Stimulated activated CD4-positive, alpha-beta T cell treated with anti-CD3 and anti-CD28 coated beads, Interleukin-4, amount 100 ng/mL, for 48 hours (primary cell): ENCODE results near the gene LSG1.

Source experiments
- DNase-seq, 2 donors: peaks; one replicate each; pipeline ENCODE4 v3.0.0-alpha.2; 2020; ENCODE audit warnings: low read depth in 2 of 2

LSG1 gene

DNA sequence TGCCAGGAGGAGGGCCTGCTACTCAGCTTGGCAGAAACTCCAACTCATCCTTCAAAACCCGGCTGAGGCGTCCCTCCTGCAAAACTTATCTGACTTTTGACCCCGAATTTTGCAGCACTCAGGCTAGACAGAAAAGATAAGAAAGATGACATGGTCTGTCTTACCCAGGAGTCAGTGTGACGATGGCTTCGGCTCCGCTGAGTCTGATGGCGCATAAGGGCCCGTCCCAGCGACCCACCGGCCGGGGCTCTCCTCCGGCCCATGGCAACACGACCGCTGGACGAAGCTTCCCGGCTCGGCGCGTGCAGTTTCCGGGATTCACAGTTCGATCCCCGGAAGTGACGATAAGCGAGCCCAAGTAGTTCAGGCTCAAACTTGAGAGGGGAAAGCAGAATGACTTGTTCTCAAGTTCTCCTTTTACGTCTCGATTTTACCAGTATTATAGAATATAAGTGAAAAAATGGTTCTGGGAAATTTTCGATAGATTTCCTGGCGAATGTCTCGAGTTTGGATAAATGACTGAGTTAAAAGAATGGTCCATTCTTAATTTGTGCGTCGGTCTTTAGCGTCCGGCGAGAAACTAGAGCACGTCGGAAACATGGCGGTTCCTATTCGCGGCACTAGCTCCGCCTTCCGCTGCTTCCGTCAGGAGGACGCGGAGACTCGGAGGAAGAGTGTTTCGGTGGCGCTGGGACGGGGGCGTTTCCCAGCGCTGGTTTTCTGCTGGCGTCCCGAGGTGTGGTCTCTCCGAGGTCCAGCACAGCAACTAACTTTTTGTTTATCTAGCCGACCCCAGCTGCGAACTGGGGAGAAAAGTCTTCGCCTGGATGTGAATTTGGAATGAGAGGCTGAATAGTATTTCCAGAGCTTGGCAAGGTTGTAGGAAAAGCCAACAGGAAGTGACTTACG is at the start of gene LSG1:
LSG1 (minus strand) TSS at position 292 of the 909 bp plus-strand sequence; CDS start at position 263, 29 bp downstream.
- DNase-seq: peak; percentile 84 to 86

GRCh38 chr3:194720048-194720447 is 48.1 kb upstream of the LSG1 start:
- no peak for DNase-seq

DNA sequence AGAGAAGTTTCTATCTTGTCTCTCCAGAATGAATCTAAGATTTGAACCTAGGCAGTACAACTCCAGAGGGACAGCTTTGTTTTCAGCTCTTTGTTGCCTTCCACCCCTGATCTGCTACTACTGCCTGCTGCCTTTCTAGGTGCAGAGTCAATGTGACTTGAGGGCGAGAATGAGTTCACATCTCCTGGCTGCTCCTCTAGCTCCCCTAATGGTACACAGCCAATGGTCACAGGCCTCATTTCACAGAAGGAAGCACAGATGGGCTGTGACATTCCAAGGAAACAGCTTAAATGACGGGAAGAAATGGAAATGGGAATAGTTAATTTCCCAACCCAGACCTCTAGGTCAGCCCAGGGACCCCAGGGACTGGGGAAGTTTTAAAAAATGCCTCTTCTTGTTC is 46.1 kb upstream of the LSG1 start:
- DNase-seq: no peak

GRCh38 chr3:194715022-194715800 is 43.2 kb upstream of the LSG1 start:
- DNase-seq: no peak

GRCh38 chr3:194714564-194714963 is 42.6 kb upstream of the LSG1 start:
- no peak for DNase-seq

DNA sequence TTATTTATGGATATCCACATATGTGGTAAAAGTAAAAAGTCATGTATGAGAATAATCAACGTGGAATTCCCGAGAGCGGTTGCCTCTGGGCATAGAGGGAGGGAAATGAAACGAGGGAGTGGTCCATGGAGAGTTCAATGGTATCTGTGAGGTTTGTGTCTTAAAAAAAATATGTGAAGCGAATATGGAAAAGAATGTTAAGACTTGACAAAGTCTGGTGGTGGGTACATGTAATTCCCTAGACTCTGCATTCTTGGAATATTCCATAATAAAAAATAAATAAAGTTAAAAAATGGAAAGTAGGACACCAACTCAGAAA is 42.1 kb upstream of the LSG1 start:
- no peak for DNase-seq

GRCh38 chr3:194713299-194714136 is 41.5 kb upstream of the LSG1 start:
- DNase-seq: no peak

GRCh38 chr3:194711913-194712312 is 39.9 kb upstream of the LSG1 start:
- DNase-seq: no peak

DNA sequence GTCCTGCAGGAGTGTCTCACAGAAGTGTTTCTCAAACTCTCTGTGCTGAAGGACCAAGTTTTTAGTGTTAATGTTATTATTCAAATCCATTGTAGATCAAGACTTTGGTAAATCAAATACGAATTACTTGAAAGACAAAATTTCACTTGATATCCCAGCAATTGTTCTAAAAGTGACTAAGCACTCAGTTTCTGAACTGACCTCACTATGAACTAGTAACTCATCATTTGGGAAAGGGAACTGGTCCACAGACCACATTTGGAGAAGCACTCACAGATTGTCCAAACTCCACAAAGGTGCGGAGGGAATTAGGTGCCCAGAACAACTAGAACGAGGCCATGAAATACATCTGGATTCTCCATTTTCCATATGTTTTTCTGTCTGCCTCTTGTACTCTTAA is 39.3 kb upstream of the LSG1 start:
- DNase-seq: no peak

DNA sequence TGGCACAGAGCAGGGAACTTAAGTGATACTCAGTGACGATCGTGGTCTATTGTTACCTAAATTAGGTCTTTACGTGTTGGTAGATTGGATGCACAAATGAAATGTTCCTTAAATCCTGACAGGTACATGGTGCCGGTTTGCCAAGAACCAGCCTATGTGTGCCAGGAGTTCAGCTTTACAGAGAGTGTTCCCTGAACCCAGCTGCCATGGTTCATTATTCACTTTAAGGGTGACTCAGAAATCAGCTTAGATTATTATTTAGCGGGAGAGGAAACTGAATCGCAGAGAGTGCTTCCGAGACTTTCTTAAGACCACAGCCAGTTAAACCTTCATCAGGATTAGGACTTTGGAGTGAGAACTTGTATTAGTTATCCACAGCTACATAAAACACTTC is 35.2 kb upstream of the LSG1 start:
- DNase-seq: no peak

DNA sequence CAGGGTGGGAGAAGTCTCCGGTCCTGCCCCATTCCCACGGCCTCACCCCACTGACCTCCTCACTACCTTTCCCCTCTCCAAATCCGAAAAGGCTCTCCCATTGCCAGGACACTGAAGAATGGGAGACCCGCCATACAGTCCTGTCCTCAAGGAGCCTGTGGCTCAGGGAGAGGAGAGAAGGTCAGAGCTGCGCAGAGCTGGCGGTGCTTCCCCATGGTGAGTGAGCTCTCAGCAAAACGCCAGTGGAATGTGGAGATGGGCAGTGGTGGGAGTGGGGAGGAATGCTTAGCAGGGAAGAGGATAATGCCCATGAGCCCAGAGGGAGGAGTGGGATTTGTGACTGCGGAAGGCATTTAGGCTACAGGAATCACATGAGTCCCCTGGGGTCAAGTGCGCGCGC is 33.8 kb upstream of the LSG1 start:
- no peak for DNase-seq

DNA sequence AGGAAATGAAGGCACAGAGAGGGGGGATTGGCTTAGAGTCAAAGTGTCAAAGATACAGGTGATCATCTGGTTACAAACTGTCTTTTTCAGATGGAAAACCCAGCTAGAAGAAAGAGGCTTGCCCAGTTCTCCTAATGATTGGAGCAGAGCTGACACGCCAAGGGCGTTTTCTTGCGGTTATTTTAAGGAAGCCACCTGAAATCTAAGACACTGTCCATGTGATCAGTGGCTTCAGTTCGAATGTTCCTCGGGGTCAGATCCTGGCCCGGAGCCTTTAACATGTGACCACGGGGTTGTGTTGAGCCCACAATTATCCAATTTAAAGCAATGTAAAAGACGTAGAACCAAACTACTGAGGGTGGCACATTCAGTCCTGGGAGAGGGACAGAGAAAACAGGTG is 33.2 kb upstream of the LSG1 start:
- DNase-seq: no peak

DNA sequence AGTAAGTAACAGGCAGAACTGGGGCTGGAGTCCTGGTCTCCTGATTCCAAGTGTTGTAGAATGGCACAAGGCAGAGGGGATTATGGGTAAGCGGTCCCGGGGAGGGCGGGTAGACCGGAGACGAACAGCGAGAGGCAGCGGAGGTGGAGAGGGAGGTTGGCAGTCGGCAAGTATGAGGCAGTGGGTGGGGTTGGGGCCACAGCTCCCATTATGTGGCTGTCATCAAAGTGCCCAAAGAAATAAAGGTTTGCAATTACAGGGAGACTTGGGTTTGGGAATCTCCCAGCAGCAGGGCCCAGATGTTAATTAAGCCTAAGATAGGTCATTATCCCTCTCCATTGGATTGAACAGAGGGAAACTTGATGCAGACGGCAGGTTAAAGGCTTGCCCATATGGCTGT is 30.6 kb upstream of the LSG1 start:
- no peak for DNase-seq

- DNase-seq: no peak
These were observed 24.7 kb upstream of the LSG1 start for GRCh38 chr3:194696702-194697101.

- DNase-seq: no peak
These were observed 19.7 kb upstream of the LSG1 start for GRCh38 chr3:194691481-194692283.

DNA sequence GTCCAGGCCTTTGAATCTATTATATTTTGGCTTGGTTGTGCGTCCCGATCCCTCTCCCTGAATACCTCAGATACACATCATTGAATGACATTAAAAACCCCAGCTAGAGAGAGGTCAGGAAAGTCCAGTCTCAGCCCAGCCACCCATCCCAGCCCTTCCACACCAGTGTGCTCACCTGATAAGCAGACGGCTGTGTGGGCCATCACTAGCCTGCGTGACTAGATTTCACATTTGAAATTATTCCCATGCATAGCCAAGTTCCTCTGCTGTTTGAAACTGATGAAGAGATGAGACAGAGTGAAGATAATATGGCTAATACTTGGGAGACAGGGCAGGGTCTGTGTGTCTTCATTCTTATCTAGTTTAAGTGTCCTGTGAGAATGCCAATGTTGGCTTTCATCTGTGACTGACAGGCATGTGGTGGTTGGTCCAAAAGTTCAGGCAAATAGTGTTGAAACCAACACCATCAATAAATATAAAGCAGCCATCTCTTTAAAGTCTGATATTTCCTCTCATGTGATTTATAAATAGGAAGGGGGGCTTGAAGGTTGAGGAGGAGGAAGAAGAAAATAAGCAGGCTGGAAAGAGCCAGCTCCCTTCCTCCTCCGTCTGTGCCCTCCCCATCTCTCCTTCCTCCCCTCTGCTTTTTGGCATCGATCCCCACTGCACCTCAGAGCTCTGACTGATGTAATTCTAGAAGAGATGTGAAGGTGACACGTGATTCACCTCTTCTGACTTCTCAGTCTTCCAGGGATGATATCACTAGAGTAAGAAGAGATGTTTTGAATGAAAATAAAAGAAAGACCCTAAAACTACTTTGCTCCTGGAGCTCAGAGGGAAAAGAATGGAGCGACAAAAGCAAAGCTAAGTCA is 18.7 kb upstream of the LSG1 start:
- DNase-seq: no peak

DNA sequence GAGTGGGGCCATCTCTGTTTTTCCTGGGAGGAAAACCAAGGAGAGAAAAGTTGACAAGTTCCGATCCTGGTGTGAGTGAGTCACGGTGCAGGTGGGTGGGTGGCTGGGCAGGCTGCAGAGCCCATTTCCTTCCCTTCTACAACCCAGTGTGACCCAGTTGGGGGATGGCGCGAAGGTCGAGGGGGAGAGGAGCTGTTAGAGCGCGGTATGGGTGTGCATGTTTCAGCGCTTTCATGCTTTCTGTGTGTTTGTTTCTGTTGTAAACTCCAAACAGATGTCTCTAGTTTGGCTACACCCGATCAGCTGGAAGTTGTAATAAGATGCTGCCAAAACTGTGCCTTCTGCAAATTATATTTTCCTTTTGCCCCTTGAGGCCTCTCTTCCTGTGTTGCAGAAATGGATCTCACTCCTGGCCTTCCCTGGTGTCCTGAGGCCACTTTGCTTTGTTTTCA is 17.5 kb upstream of the LSG1 start:
- DNase-seq: no peak

GRCh38 chr3:194688946-194689345 is 17.0 kb upstream of the LSG1 start:
- DNase-seq: no peak

DNA sequence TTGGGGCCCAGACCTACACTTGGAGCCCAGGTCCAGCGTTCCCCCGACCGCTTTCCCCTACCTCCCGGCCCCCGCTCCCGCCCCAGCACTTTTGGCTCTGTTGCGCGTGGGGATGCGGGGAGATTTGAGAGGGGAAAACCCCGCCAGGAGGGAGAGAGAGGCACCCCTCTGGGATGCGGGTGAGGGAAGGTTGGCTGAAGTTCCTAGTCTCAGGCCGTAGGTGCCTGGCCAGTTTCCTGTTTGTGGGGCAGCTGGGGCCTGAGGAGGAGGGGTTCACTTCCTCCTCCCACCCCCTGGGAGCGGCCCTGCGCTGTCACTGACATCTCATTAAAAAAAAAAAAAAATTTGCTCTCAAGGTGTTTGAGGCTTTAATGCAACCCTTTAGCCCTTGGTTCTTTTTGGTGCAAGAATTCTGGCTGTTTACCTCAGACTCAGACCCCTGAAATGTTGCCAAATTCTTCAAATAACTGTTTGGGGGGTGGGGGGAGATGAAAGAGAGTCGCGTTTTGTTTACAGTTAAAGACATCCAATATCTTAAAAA is 16.3 kb upstream of the LSG1 start:
- DNase-seq: peak in 1 of 2 donors; percentile 9

DNA sequence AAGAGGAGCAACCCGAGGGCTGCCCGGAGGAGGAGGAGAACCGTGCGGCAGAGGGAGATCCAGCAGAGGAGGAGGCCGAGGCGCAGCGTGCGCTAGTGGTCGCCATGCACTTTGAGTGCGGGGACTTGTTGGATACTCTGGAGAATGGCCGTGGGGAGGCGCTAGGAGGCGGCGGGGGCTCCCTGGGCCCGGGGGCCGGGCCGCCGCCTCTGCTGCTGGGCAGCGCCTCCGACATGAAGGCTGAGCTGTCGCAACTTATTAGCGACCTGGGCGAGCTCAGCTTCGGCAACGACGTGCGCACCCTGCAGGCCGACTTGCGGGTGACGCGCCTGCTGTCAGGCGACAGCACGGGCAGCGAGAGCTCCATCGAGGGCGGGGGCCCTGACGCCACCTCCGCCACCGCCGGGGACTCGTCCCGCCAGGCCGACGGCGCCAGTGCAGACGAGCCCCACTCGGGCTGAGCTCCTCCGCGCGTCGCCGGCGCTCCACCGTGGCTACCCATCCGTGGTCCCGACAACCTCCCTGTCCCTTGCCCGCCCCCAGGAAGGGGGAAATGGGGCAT is 15.7 kb upstream of the LSG1 start:
- peak; percentile 71 to 73 for DNase-seq
